ENCODE results near the gene TANC1. TPM values are rescaled to one million over a fixed set of nuclear protein-coding genes. Genes with fewer than 3 reads are reported as not detected.

The TANC1 gene
- total RNA-seq, 1 donor from 2014 or later = 61.9 TPM

DNA sequence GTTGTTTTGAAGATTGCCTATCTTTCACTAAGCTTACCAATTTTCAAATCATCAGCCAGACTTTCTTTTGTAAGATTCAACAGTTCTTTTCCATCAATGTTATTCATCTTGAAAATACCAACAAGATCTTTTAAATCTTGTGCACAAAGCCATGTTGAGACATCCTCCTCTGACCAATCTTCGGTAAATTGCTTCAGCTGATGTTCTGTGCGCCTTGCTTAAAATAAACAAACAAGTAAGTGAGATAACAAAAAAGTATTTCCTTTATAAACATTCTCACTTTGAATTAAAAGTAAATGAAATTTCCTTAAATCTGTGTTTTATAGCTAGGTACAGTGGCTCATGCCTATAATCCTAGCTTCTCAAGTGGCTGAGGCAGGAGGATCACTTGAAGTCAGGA lies 287.7 kb downstream of the TANC1 start:
- Histone ChIP-seq H3K27ac (no peak overlapping the region), H3K27me3 (no peaks in the 10 kb centered on the region), H3K36me3 (peaks cover 0 to 29% of the 10 kb centered on the region in 2 donors), H3K4me3 (no peak overlapping the region), H3K4me1 (peaks cover under 1% of the 10 kb centered on the region), H3K9me3 (no peaks in the 10 kb centered on the region)
- TF ChIP-seq POLR2A (IDR thresholded peaks at IDR 0.05) (no peak), POLR2AphosphoS5 (IDR thresholded peaks at IDR 0.05; ENCODE audit: insufficient read depth in 1 of 2, low read depth in 1 of 2) (no peak)
- TF ChIP-seq, protein P1, sequence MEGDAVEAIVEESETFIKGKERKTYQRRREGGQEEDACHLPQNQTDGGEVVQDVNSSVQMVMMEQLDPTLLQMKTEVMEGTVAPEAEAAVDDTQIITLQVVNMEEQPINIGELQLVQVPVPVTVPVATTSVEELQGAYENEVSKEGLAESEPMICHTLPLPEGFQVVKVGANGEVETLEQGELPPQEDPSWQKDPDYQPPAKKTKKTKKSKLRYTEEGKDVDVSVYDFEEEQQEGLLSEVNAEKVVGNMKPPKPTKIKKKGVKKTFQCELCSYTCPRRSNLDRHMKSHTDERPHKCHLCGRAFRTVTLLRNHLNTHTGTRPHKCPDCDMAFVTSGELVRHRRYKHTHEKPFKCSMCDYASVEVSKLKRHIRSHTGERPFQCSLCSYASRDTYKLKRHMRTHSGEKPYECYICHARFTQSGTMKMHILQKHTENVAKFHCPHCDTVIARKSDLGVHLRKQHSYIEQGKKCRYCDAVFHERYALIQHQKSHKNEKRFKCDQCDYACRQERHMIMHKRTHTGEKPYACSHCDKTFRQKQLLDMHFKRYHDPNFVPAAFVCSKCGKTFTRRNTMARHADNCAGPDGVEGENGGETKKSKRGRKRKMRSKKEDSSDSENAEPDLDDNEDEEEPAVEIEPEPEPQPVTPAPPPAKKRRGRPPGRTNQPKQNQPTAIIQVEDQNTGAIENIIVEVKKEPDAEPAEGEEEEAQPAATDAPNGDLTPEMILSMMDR (IDR thresholded peaks at IDR 0.05) = no peak
- intact Hi-C loops (cut with DNase I) = no loop called here
- no peak for DNase-seq (ENCODE audit: extremely low spot score in 2 of 2)

DNA sequence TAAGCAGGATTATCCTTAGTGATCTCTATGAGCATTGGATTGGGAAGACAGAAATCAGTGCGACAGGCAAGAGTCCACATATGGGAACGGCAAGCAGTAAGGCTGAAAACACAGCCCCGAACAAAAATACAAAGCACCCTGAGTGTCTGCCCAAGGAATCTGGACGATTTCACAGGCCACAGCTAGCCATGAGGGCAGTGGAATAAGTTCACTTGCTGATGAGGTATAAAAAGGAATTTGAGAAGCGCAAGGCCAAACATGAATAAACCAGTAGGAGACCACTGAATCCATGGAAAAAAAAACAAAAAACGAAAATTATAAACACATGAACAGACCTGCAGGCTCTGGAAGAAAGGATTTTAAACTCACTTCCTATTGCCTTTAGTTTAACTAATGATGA lies 293.8 kb downstream of the TANC1 start:
- Histone ChIP-seq H3K4me1 (no peaks in the 10 kb centered on the region), H3K36me3 (peaks cover 0 to 8% of the 10 kb centered on the region in 2 donors), H3K27me3 (no peaks in the 10 kb centered on the region), H3K9me3 (no peaks in the 10 kb centered on the region), H3K27ac (no peak overlapping the region), H3K4me3 (no peak overlapping the region)
- no peak for DNase-seq (ENCODE audit: extremely low spot score in 2 of 2)
- TF ChIP-seq POLR2A (IDR thresholded peaks at IDR 0.05) (no peak), POLR2AphosphoS5 (IDR thresholded peaks at IDR 0.05; ENCODE audit: insufficient read depth in 1 of 2, low read depth in 1 of 2) (no peak)
- TF ChIP-seq, protein P1 (IDR thresholded peaks at IDR 0.05) = no peak
- intact Hi-C loops (cut with DNase I) = no loop called here

DNA sequence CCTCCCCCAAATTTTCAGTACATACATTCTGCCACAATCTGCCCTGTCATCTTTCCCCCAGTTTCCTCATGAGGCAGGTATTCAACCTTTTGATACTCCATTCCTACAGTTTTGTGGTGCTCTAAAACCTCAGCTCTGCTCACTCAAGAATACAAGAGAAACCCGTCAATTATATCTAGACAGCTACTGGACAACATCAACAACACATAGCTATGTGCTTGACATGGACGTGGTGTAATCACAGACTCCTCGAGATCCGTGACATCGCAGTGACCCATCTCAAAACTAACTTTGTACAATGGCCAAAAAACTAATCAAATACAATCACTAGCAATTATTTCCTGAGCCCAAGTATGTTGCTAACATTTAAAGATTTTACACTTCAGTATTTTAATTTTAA lies 294.5 kb downstream of the TANC1 start:
- Histone ChIP-seq H3K36me3 (peaks cover 0 to 4% of the 10 kb centered on the region in 2 donors), H3K27ac (no peak overlapping the region), H3K4me3 (no peak overlapping the region), H3K27me3 (no peaks in the 10 kb centered on the region), H3K9me3 (no peaks in the 10 kb centered on the region), H3K4me1 (no peaks in the 10 kb centered on the region)
- intact Hi-C loops (cut with DNase I) = no loop called here
- no peak for DNase-seq (ENCODE audit: extremely low spot score in 2 of 2)
- TF ChIP-seq POLR2AphosphoS5 (IDR thresholded peaks at IDR 0.05; ENCODE audit: insufficient read depth in 1 of 2, low read depth in 1 of 2) (no peak), POLR2A (IDR thresholded peaks at IDR 0.05) (no peak)
- TF ChIP-seq, protein P1 (IDR thresholded peaks at IDR 0.05) = no peak

DNA sequence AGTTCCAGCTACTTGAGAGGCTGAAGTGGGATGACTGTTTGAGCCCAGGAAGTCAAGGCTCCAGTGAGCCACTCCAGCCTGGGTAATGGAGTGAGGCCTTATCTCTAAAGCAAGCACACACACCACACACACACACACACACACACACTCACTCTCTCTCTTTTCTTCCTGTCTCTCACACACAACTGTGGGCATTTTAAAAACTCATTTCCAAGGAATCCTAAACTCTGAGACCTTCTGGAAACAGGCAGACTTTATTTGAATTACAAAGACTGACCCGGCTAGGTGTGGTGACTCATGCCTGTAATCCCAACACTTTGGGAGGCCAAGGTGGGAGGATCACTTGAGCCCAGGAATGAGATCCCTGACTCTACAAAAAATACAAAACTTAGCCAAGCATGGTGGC lies 296.7 kb downstream of the TANC1 start:
- Histone ChIP-seq H3K36me3 (no peaks in the 10 kb centered on the region), H3K27me3 (no peaks in the 10 kb centered on the region), H3K27ac (no peak overlapping the region), H3K4me1 (no peaks in the 10 kb centered on the region), H3K9me3 (no peaks in the 10 kb centered on the region), H3K4me3 (no peak overlapping the region)
- intact Hi-C loops (cut with DNase I) = no loop called here
- TF ChIP-seq POLR2AphosphoS5 (IDR thresholded peaks at IDR 0.05; ENCODE audit: insufficient read depth in 1 of 2, low read depth in 1 of 2) (no peak), POLR2A (IDR thresholded peaks at IDR 0.05) (no peak)
- TF ChIP-seq, protein P1 (IDR thresholded peaks at IDR 0.05) = no peak
- DNase-seq (ENCODE audit: extremely low spot score in 2 of 2) = no peak

DNA sequence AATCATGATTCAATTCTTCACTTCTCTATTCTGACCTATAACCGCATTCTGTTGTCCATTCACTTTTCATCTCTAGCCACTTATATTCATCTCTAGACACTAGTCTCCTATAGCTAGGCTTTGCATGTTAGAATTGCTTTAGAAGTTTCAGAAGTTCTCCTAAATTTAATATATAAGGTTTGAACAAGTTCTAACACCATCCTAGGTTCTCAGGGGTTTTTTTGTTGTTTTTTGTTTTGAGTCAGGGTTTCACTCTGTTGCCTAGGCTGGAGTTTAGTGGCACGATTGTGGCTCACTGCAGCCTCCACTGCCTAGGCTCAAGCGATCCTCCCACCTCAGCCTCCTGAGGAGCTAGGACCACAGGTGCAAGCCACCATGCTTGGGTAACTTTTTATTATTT lies 298.1 kb downstream of the TANC1 start:
- Histone ChIP-seq H3K4me1 (no peaks in the 10 kb centered on the region), H3K9me3 (no peaks in the 10 kb centered on the region), H3K27me3 (no peaks in the 10 kb centered on the region), H3K27ac (no peak overlapping the region), H3K4me3 (no peak overlapping the region), H3K36me3 (peaks cover 0 to 5% of the 10 kb centered on the region in 2 donors)
- intact Hi-C loops (cut with DNase I) = no loop called here
- TF ChIP-seq, protein P1 (IDR thresholded peaks at IDR 0.05) = no peak
- TF ChIP-seq POLR2A (IDR thresholded peaks at IDR 0.05) (no peak), POLR2AphosphoS5 (IDR thresholded peaks at IDR 0.05; ENCODE audit: insufficient read depth in 1 of 2, low read depth in 1 of 2) (no peak)
- no peak for DNase-seq (ENCODE audit: extremely low spot score in 2 of 2)

Measured in vagina (tissue), 2 donors.